Measurements from ENCODE around the gene DHPS.
"Not testable (repeated sequence)": the region's sequence is repeated elsewhere in the genome, so short reads cannot be mapped to it uniquely, and the experiment has no call there.

The DHPS gene

GRCh38 chr19:12705169-12705568 is 23.5 kb upstream of the DHPS start:
- Histone ChIP-seq H3K4me1 (ENCODE audit: control insufficient read depth, insufficient read depth, low read length) (no peaks in the 10 kb centered on the region), H3K36me3 (ENCODE audit: control insufficient read depth, insufficient read depth, low read length) (peaks cover 95% of the 10 kb centered on the region), H3K9ac (ENCODE audit: low read depth, low read length) (no peak overlapping the region)

DNA sequence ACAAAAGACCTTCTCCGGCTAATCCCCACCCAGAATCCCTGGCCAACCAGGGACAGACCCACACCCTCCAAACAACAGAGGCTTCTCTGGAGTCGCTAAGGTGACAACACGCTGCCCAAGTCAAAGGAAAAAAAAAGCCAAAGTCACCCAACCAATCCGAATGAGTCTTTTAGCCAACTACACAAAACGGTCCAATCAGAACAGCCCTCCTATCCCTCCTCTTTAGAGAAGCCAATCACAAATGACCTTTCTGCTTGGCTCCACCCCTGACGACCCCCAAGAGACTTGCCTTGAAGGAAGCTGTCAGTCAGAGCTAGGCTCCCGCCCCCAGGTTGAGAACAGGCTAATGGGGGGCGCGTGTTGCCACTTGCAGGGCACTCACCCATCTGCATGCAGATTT is 21.4 kb upstream of the DHPS start:
- Histone ChIP-seq H3K27me3 (ENCODE audit: control insufficient read depth, insufficient read depth, low read length) (no peaks in the 10 kb centered on the region), H3K9me3 (ENCODE audit: control insufficient read depth, insufficient read depth, low read length) (no peaks in the 10 kb centered on the region), H3K9ac (ENCODE audit: low read depth, low read length) (no peak overlapping the region), H3K36me3 (ENCODE audit: control insufficient read depth, insufficient read depth, low read length) (peaks cover 93% of the 10 kb centered on the region), H3K27ac (ENCODE audit: low read depth, low read length) (peak overlapping the region; percentile 59), H3K4me1 (ENCODE audit: control insufficient read depth, insufficient read depth, low read length) (no peaks in the 10 kb centered on the region), H3K4me3 (ENCODE audit: low read depth, low read length) (no peak overlapping the region)

More at GRCh38 chr19:12705169-12705568, 23.5 kb upstream of the DHPS start:
- H3K9me3 ChIP-seq (ENCODE audit: control insufficient read depth, insufficient read depth, low read length) = no peaks in the 10 kb centered on the region
- H3K4me3 ChIP-seq (ENCODE audit: low read depth, low read length) = no peak overlapping the region
- no peak overlapping the region for H3K27ac ChIP-seq (ENCODE audit: low read depth, low read length)
- H3K27me3 ChIP-seq (ENCODE audit: control insufficient read depth, insufficient read depth, low read length) = no peaks in the 10 kb centered on the region

DNA sequence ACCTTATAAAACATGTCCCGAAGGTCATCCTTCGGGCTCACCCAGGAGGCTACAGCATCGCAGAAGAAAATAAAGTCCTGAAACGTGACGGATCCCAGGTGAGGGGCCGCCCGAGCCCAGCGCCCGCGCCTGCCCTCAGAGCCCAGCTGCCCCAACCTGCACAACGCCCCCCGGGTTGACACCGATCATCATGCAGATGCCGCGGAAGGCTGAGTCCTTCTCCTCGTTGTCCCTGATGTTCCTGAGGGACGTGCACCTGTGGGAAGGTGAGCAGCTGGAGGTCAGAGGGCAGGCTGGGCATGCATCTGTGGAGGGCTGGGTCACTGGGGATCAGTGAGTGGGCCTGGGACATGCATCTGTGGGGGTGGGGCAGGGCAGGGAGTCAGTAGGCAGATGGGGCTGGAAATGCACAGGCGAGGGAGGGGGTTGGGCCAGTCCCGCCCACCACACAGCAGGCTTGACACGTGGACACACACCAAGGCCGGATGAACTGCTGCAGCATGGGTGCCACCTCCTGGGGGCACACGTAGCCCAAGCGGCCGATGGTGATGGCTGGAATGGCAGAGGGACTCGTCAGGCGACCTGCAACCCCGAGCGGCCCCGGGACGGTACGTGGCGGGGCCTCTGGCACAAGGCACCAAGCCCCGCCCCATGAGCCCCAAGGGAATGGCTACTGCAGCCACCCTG is 20.1 kb upstream of the DHPS start:
- Histone ChIP-seq H3K9ac (ENCODE audit: low read depth, low read length) (no peak overlapping the region), H3K9me3 (ENCODE audit: control insufficient read depth, insufficient read depth, low read length) (no peaks in the 10 kb centered on the region), H3K4me3 (ENCODE audit: low read depth, low read length) (no peak overlapping the region), H3K27me3 (ENCODE audit: control insufficient read depth, insufficient read depth, low read length) (no peaks in the 10 kb centered on the region), H3K4me1 (ENCODE audit: control insufficient read depth, insufficient read depth, low read length) (no peaks in the 10 kb centered on the region), H3K36me3 (ENCODE audit: control insufficient read depth, insufficient read depth, low read length) (peaks cover 83% of the 10 kb centered on the region), H3K27ac (ENCODE audit: low read depth, low read length) (no peak overlapping the region)

GRCh38 chr19:12698138-12698537 is 16.5 kb upstream of the DHPS start:
- Histone ChIP-seq H3K4me3 (ENCODE audit: low read depth, low read length) (no peak overlapping the region), H3K36me3 (ENCODE audit: control insufficient read depth, insufficient read depth, low read length) (peaks cover 47% of the 10 kb centered on the region)

DNA sequence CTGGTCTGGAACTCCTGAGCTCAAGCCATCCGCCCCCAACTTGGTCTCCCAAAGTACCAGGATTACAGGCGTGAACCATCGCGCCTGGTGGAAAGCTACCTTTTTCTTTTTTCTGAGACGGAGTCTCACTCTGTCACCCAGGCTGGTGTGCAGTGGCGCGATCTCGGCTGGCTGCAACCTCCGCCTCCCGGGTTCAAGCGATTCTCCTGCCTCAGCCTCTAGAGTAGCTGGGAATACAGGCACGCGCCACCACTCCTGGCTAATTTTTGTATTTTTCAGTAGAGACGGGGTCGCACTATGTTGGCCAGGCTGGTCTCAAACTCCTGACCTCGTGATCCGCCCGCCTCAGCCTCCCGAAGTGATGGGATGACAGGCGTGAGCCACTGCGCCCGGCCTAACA is 15.7 kb upstream of the DHPS start:
- not testable (repeated sequence) for H3K27ac ChIP-seq (ENCODE audit: low read depth, low read length); H3K9ac ChIP-seq (ENCODE audit: low read depth, low read length)
- H3K36me3 ChIP-seq (ENCODE audit: control insufficient read depth, insufficient read depth, low read length) = peaks cover 42% of the 10 kb centered on the region

More at GRCh38 chr19:12698138-12698537, 16.5 kb upstream of the DHPS start:
- no peaks in the 10 kb centered on the region for H3K27me3 ChIP-seq (ENCODE audit: control insufficient read depth, insufficient read depth, low read length)
- no peak overlapping the region for H3K9ac ChIP-seq (ENCODE audit: low read depth, low read length)
- H3K9me3 ChIP-seq (ENCODE audit: control insufficient read depth, insufficient read depth, low read length) = no peaks in the 10 kb centered on the region
- peaks cover 4% of the 10 kb centered on the region for H3K4me1 ChIP-seq (ENCODE audit: control insufficient read depth, insufficient read depth, low read length)
- no peak overlapping the region for H3K27ac ChIP-seq (ENCODE audit: low read depth, low read length)

DNA sequence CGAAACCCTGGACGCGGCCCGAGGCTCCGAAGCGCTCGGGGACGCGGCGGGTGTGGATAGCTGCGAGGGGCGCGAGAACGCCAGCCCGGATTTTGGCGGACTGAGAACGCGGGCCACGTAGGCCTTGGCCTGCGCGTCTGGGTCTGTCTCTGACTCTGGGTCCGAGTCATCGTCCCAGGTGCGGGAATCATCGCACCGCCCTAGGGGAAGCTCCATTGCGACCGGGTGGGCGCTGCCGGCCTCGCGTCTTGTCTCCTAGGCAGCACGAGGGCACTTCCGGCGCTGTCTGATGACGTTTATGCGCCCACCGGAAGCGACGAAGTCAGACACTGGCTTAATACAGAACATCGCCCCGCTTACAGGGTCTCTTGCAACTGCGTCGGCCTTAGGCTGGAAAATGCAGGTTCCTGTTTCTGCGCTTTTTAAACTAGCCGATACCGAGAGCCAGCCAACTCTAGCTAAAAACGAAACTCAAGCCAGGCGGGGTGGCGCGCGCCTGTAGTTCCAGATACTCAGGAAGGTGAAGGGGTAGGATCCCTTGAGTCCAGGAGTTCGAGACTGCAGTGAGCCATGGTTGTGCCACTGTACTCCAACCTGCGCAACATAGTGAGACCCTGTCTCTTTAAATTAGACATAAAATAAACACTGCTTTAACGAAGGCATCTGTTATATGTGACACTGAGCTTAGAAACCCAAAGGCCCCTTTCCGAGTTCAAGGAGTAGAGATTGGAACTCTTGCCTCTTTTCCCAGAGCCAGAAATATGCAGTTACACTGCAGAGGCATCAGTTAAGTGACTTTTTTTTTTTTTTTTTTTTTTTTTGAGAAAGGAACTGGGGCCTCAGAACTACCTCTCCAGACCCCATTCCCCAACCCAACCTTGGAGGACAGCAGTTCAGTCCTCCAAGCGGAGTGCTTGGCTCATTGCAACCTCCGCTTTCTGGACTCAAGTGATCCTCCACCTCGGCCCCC is 15.0 kb upstream of the DHPS start, which contains the start of gene FBXW9:
Gene FBXW9, minus strand, starts transcription at position 266 of the 970 bp plus-strand sequence. Its CDS starts 50 bp downstream, at position 216.
- Histone ChIP-seq H3K9ac (ENCODE audit: low read depth, low read length) (peak within 1 kb of the TSS; percentile 68), H3K4me1 (ENCODE audit: control insufficient read depth, insufficient read depth, low read length) (peaks cover 4% of the 10 kb centered on the region), H3K9me3 (ENCODE audit: control insufficient read depth, insufficient read depth, low read length) (no peaks in the 10 kb centered on the region), H3K27me3 (ENCODE audit: control insufficient read depth, insufficient read depth, low read length) (no peaks in the 10 kb centered on the region), H3K36me3 (ENCODE audit: control insufficient read depth, insufficient read depth, low read length) (peaks cover 34% of the 10 kb centered on the region), H3K4me3 (ENCODE audit: low read depth, low read length) (peak within 1 kb of the TSS; percentile 94), H3K27ac (ENCODE audit: low read depth, low read length) (peak within 1 kb of the TSS; percentile 96)

More for the DNA sequence above, 15.7 kb upstream of the DHPS start:
- not testable (repeated sequence) for H3K9me3 ChIP-seq (ENCODE audit: control insufficient read depth, insufficient read depth, low read length); H3K27me3 ChIP-seq (ENCODE audit: control insufficient read depth, insufficient read depth, low read length); H3K4me1 ChIP-seq (ENCODE audit: control insufficient read depth, insufficient read depth, low read length)
- H3K4me3 ChIP-seq (ENCODE audit: low read depth, low read length) = peak overlapping the region; percentile 94

DNA sequence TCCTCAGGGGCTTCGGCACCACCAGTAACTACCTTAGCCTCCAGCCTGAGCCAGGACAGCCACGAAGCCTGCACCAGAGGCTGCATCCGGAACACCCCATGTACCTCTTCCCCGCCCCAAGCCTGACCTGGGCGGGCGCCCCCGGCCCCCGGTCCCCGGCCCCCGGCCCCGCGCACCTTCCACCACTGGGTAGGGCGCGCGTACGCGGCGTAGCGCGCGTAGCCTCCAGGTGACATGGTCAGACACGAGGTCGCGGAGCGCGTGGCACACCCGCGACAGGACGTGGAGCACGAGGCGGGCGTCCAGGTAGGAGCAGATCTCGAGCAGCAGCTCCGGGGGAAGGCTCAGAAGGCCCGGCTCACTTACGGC is 14.3 kb upstream of the DHPS start:
- Histone ChIP-seq H3K4me1 (ENCODE audit: control insufficient read depth, insufficient read depth, low read length) (peaks cover 4% of the 10 kb centered on the region), H3K27me3 (ENCODE audit: control insufficient read depth, insufficient read depth, low read length) (no peaks in the 10 kb centered on the region), H3K9ac (ENCODE audit: low read depth, low read length) (peak overlapping the region; percentile 66), H3K36me3 (ENCODE audit: control insufficient read depth, insufficient read depth, low read length) (peaks cover 28% of the 10 kb centered on the region), H3K9me3 (ENCODE audit: control insufficient read depth, insufficient read depth, low read length) (no peaks in the 10 kb centered on the region), H3K27ac (ENCODE audit: low read depth, low read length) (peak overlapping the region; percentile 96), H3K4me3 (ENCODE audit: low read depth, low read length) (peak overlapping the region; percentile 94)

GRCh38 chr19:12695514-12695913 is 13.8 kb upstream of the DHPS start:
- H3K27me3 ChIP-seq (ENCODE audit: control insufficient read depth, insufficient read depth, low read length) = no peaks in the 10 kb centered on the region
- peak overlapping the region; percentile 94 for H3K4me3 ChIP-seq (ENCODE audit: low read depth, low read length)
- H3K9me3 ChIP-seq (ENCODE audit: control insufficient read depth, insufficient read depth, low read length) = no peaks in the 10 kb centered on the region
- H3K9ac ChIP-seq (ENCODE audit: low read depth, low read length) = no peak overlapping the region
- peaks cover 4% of the 10 kb centered on the region for H3K4me1 ChIP-seq (ENCODE audit: control insufficient read depth, insufficient read depth, low read length)
- H3K36me3 ChIP-seq (ENCODE audit: control insufficient read depth, insufficient read depth, low read length) = peaks cover 23% of the 10 kb centered on the region
- H3K27ac ChIP-seq (ENCODE audit: low read depth, low read length) = no peak overlapping the region

- Histone ChIP-seq H3K4me3 (ENCODE audit: low read depth, low read length) (no peak overlapping the region), H3K4me1 (ENCODE audit: control insufficient read depth, insufficient read depth, low read length) (peaks cover 4% of the 10 kb centered on the region)
Measured at GRCh38 chr19:12695096-12695495, 13.4 kb upstream of the DHPS start.

DNA sequence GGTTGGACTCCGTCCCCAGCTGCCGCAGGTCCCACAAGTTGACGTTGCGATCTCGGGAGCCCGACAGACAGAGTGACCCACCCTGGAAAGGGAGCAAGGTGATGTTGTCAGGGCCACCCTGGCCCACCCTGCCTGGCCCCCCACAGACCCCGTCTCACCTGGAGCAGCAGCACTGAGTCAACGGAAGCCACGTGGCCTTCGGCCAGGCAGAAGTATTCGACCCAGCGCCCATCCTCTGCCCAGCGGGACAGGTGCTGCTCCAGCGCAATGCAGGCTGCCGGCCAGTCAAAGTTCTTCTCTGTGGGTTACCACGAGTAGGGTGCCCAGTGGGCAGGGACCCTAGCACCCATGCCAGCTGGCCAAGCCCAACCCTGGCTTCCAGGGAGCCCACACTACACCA is 13.0 kb upstream of the DHPS start:
- Histone ChIP-seq H3K27ac (ENCODE audit: low read depth, low read length) (no peak overlapping the region), H3K9ac (ENCODE audit: low read depth, low read length) (no peak overlapping the region), H3K4me1 (ENCODE audit: control insufficient read depth, insufficient read depth, low read length) (peaks cover 4% of the 10 kb centered on the region), H3K4me3 (ENCODE audit: low read depth, low read length) (no peak overlapping the region), H3K36me3 (ENCODE audit: control insufficient read depth, insufficient read depth, low read length) (peaks cover 16% of the 10 kb centered on the region), H3K9me3 (ENCODE audit: control insufficient read depth, insufficient read depth, low read length) (no peaks in the 10 kb centered on the region), H3K27me3 (ENCODE audit: control insufficient read depth, insufficient read depth, low read length) (no peaks in the 10 kb centered on the region)

More at GRCh38 chr19:12695096-12695495, 13.4 kb upstream of the DHPS start:
- Histone ChIP-seq H3K27me3 (ENCODE audit: control insufficient read depth, insufficient read depth, low read length) (no peaks in the 10 kb centered on the region), H3K27ac (ENCODE audit: low read depth, low read length) (no peak overlapping the region), H3K9me3 (ENCODE audit: control insufficient read depth, insufficient read depth, low read length) (no peaks in the 10 kb centered on the region), H3K9ac (ENCODE audit: low read depth, low read length) (no peak overlapping the region), H3K36me3 (ENCODE audit: control insufficient read depth, insufficient read depth, low read length) (peaks cover 20% of the 10 kb centered on the region)

DNA sequence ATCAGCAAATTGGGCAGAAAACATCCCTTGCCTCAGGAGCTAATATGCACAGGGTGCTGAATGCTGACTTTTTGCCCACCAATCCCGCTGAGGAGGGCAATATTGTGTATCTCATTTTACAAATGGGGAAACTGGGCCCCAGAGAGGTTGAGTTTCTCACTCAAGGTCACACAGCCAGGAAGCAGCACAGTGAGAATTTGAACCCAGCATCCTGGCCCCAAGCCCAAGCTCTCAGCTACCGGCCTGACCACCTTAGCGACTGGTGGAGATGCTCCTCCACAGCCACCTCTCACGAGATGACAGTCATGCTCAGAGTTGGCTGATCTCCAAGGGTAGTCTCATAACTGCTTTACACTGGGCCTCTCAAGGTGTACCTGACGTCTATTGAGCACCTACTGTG is 11.3 kb upstream of the DHPS start:
- Histone ChIP-seq H3K27me3 (ENCODE audit: control insufficient read depth, insufficient read depth, low read length) (no peaks in the 10 kb centered on the region), H3K27ac (ENCODE audit: low read depth, low read length) (no peak overlapping the region), H3K9me3 (ENCODE audit: control insufficient read depth, insufficient read depth, low read length) (no peaks in the 10 kb centered on the region), H3K36me3 (ENCODE audit: control insufficient read depth, insufficient read depth, low read length) (peaks cover 2% of the 10 kb centered on the region; the same call in 1 of the 2 replicates), H3K4me1 (ENCODE audit: control insufficient read depth, insufficient read depth, low read length) (peaks cover 4% of the 10 kb centered on the region), H3K9ac (ENCODE audit: low read depth, low read length) (no peak overlapping the region), H3K4me3 (ENCODE audit: low read depth, low read length) (no peak overlapping the region)
